GM13977 (cell line): Measurements from ENCODE around the gene OR51A4.

Experiments
- DNase-seq: peaks from one replicate; pipeline ENCODE4 v3.0.0; 2012; ENCODE audit warnings: low spot score
- CTCF ChIP-seq: IDR thresholded peaks from 2 replicates; pipeline ENCODE4 v1.5.1; 2012; ENCODE audit warnings: mild to moderate bottlenecking, control low read depth; ENCODE audit not compliant: insufficient read depth; ENCODE audit errors: extremely low read depth, missing control alignments
- in situ Hi-C: fragments of 300-500 bp; cut with MboI; formaldehyde crosslinking; loops from one replicate; pipeline ENCODE4 v1.12.0; 2022; ENCODE audit warnings: low sequenced_read_pairs, low pct_unique_long_range_greater_than_20kb, mixed read lengths, inconsistent platforms; ENCODE audit not compliant: unreplicated experiment

The OR51A4 gene

GRCh38 chr11:4903484-4903883, 43.9 kb downstream of the OR51A4 start, which contains the start of gene OR51A7:
TSS of gene OR51A7 (plus strand) at chr11:4903783. CDS start at chr11:4907370, 3,587 bp downstream.
- in situ Hi-C loops: no loop called here
- DNase-seq: no peak
- no peak for TF ChIP-seq CTCF
